ENCODE data around the gene RGS6.

DNA sequence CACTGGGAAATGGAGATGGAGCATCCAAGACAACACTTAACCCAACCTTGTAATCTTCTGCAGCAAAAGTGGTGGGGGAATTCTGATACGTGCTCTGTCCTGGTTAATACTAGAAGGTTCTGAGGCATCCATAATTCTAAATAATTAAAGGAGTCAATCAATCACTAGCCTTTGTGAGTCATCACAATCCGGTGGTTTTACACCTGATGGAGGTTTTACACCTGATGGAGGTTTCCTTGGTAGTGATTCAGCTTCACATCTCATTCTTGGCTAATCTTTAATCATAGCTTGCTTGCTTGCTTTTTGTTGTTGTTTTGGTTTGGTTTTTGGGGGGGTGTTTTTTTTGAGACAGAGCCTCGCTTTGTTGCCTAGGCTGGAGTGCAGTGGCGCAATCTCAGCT lies 618.3 kb downstream of the RGS6 start:
- TF ChIP-seq MAX (IDR thresholded peaks at IDR 0.05) (no peak), YY1 (IDR thresholded peaks at IDR 0.05) (no peak), CTCF (IDR thresholded peaks at IDR 0.05; ENCODE audit: low read depth, low read length, missing input control) (no peak), HNF4G (IDR thresholded peaks at IDR 0.05) (no peak), RAD21 (IDR thresholded peaks at IDR 0.05) (no peak), JUND (IDR thresholded peaks at IDR 0.05) (no peak), FOXA1 (IDR thresholded peaks at IDR 0.05) (no peak), TAF1 (conservative IDR thresholded peaks at IDR 0.05) (no peak), GABPA (IDR thresholded peaks at IDR 0.05 in 1 of 2, conservative IDR thresholded peaks at IDR 0.05 in 1 of 2) (no peak), ATF3 (IDR thresholded peaks at IDR 0.05) (no peak), REST (IDR thresholded peaks at IDR 0.05) (no peak)
